ENCODE data around the gene PKP4. TPM values are rescaled to one million over a fixed set of nuclear protein-coding genes. Genes with fewer than 3 reads are reported as not detected.
"Not testable (repeated sequence)": the region's sequence is repeated elsewhere in the genome, so short reads cannot be mapped to it uniquely, and the experiment has no call there.

The PKP4 gene
- 29.2 and 30.5 TPM in 2 replicates for total RNA-seq

DNA sequence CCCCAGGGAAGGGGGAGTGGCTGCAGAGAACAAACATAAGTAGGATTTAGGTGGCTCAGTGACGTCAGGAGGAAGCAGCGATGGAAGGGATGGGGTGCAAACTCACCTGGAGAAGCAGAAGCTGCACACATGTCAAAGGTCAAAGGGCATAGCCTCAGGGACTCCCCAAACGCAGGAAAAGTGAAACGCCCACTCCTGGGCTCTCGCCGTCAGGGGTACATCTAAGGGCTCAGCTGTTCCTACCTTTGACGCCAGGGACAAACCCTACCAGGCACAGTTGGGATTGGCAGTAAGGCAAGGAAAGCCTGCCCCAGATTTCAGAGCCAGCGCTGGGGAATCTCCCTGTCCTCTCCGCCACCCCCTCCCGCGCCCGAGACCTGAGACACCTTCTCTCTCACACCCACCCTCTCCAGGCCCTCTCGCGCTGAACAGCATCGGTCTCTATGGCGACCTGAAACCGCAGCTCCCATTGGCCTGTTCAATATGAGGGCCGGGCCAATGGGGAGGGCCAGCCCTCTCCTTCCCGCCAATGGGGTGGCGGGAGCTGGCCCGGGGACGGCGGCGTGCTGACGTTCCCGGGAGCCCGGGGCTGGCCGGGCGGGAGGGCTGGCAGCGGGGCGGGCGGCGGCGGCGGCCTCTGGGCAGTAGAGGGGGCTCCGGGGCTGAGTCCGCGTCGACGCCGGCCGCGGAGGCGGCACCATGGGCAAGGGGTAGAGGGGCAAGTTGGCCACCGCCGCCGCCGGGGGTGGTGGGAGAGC lies at the start of gene PKP4, which contains the start of gene CCDC148:
TSS of gene PKP4 (plus strand) at position 644 of the 758 bp plus-strand sequence. CDS start 76,233 bp downstream, outside the sequence.
TSS of gene CCDC148 (minus strand) at position 445 of the 758 bp plus-strand sequence. CDS start at position 131, 314 bp downstream.
- intact Hi-C loops (cut with micrococcal nuclease), result loop anchor here (2.0 to 10.0 kb wide), 11 partner anchors 90 to 1446 kb away; partner anchors contain the start of genes ACVR1, ACVR1C, CYTIP and LY75

DNA sequence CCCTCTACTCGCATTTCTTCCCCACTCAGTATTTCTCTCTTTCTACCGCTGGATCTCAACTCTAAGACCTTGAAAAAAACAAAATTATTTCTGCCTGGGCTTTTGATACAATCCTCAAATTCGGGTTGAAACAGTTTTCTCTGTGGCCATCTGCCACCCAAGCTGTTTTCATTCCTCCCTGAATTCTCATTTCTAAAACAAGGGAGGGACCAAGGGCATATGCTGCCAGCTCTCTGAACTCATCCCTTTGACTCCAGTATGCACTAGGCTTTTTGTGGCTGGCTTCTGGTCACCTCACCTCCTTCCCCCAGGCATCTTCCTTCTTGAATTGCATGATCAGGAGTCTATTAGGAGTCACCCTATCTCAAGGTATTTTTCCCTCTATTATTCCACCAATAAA lies 49.7 kb upstream of the PKP4 start:
- intact Hi-C loops (cut with micrococcal nuclease), result no loop called here

DNA sequence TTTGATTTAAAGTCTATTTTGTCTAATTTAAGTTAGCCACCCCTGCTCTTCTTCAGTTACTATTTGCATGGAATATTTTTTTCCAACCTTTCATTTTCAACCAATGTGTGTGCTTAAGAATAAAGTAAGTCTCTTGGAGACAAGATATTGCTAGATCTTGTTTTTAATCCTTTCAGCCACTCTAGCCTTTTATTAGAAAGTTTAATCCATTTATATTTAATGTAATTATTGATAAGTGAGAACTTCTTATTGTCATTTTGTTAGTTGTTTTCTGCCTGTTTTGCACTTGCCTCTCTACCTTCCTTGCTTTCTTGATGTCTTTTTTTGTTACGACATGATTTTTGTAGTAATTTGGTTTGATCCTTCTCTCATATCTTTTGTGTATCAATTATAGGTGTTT lies 46.6 kb upstream of the PKP4 start:
- intact Hi-C loops (cut with micrococcal nuclease), result no loop called here

GRCh38 chr2:158411748-158412147 lies 45.0 kb upstream of the PKP4 start:
- intact Hi-C loops (cut with micrococcal nuclease), result no loop called here

- intact Hi-C loops (cut with micrococcal nuclease), result no loop called here
Observed at GRCh38 chr2:158412206-158412605, 44.5 kb upstream of the PKP4 start.

DNA sequence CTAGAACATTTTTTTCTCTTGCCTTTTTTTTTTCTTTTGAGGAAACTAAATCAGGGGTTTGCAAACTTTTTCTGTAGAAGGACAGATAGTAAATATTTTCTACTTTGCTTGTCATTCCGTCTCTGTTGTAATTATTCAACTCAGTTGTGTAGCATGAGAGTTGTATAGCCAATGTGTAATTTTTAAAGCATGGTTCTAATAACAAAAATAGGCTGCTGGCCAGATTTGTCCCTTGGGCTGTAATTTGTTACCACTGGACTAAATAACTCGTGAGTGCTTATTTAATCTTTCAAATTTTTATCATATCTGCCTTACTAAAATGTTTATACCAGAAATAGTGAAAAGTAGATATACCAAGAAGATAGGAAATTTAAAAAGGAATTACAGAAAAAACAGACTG lies 43.2 kb upstream of the PKP4 start:
- intact Hi-C loops (cut with micrococcal nuclease), result no loop called here

GRCh38 chr2:158414538-158414937 lies 42.2 kb upstream of the PKP4 start:
- intact Hi-C loops (cut with micrococcal nuclease), result no loop called here

GRCh38 chr2:158432117-158432516 lies 24.6 kb upstream of the PKP4 start:
- intact Hi-C loops (cut with micrococcal nuclease), result no loop called here

GRCh38 chr2:158433716-158434115 lies 23.0 kb upstream of the PKP4 start:
- intact Hi-C loops (cut with micrococcal nuclease), result not testable (repeated sequence)

- intact Hi-C loops (cut with micrococcal nuclease), result not testable (repeated sequence)
Observed at GRCh38 chr2:158439062-158439461, 17.7 kb upstream of the PKP4 start.

- intact Hi-C loops (cut with micrococcal nuclease), result no loop called here
Observed at GRCh38 chr2:158443606-158444005, 13.1 kb upstream of the PKP4 start.

- intact Hi-C loops (cut with micrococcal nuclease), result loop anchor here (2.0 to 10.0 kb wide), 11 partner anchors 90 to 1445 kb away; partner anchors contain the start of genes ACVR1, ACVR1C, CYTIP and LY75
Observed at GRCh38 chr2:158457092-158457825, 507 bp downstream of the PKP4 start.

DNA sequence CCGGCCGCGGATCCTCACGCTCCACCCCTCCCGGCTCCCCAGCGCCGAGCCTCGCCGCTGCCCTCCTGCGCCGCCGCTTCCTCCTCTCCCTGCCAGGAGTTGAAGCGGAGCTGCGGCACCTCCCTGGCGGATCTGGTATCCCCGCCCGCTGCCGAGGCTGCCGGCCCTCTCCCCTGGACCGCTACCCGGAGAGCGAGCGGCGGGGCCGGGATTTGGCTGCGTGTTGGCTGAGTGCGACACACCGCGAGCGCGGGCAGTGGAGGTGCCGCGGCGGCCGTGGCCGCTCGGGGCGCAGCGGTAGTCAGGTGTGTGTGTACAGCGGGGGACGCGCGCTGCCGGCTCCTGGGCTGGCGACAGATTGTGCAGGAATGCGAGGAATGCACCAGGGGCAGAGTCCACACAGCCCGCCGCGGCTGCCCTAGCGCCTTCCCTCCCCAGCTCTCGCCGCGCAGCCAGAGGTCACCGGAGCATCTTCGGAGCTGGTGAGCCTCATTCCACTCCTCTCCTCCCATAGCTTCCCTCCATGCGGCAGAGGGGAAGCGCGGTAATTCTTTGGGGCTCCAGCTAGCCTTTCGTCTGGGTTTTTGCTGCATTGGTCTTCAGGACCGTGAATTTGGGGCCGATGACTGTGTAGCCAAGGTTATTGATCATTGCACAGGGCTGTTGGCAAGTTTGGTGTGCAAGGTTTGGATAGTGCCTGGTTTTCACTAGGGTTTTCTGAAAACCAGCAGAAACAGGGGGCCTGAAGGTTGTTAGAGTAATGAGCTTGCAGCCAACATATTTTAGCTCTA lies 1.3 kb downstream of the PKP4 start:
- intact Hi-C loops (cut with micrococcal nuclease), result loop anchor here (2.0 to 10.0 kb wide), 11 partner anchors 89 to 1444 kb away; partner anchors contain the start of genes ACVR1, ACVR1C, CYTIP and LY75

- intact Hi-C loops (cut with micrococcal nuclease), result loop anchor here (5.0 to 10.0 kb wide), 7 partner anchors 581 to 1444 kb away; partner anchors contain the start of genes ACVR1, ACVR1C, CYTIP and LY75
Observed at GRCh38 chr2:158458617-158458920, 1.8 kb downstream of the PKP4 start.

- intact Hi-C loops (cut with micrococcal nuclease), result loop anchor here (5.0 to 10.0 kb wide), 8 partner anchors 288 to 1443 kb away; partner anchors contain the start of genes ACVR1, ACVR1C, CYTIP and LY75
Observed at GRCh38 chr2:158459161-158460003, 2.6 kb downstream of the PKP4 start.

- intact Hi-C loops (cut with micrococcal nuclease), result loop anchor here (5.0 kb wide), 1 partner anchor 287 kb away; no protein-coding TSS in a partner anchor
Observed at GRCh38 chr2:158460632-158461297, 4.0 kb downstream of the PKP4 start.

DNA sequence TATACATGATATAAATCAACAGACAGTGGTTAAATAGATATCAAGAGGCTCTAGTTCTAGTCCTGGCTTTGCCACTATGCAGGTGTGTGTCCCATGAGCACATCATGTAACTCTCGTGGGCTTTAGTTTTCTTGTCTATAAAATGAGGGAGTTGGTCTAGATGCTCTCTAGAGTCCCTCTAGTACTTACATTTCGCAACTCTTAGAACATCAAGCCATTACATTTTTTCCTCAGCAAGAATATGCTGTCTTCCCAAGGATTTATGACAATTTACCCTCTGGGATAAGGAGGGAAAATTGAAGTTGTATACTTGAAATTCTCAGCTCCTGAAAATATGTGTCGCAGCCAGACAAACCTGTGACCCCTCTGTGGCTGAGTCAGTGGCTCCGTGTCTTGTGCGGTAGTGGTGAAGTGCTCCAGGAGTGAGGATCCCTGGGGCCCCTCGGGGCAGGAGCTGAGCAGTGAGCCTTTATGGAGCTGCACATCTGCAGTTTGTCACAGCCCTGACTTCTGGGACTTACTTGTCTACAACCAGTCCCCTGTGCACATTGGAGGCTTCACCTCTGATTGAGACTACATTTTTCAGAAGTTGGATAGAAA lies 6.8 kb downstream of the PKP4 start:
- intact Hi-C loops (cut with micrococcal nuclease), result loop anchor here (5.0 kb wide), 1 partner anchor 284 kb away; no protein-coding TSS in a partner anchor

DNA sequence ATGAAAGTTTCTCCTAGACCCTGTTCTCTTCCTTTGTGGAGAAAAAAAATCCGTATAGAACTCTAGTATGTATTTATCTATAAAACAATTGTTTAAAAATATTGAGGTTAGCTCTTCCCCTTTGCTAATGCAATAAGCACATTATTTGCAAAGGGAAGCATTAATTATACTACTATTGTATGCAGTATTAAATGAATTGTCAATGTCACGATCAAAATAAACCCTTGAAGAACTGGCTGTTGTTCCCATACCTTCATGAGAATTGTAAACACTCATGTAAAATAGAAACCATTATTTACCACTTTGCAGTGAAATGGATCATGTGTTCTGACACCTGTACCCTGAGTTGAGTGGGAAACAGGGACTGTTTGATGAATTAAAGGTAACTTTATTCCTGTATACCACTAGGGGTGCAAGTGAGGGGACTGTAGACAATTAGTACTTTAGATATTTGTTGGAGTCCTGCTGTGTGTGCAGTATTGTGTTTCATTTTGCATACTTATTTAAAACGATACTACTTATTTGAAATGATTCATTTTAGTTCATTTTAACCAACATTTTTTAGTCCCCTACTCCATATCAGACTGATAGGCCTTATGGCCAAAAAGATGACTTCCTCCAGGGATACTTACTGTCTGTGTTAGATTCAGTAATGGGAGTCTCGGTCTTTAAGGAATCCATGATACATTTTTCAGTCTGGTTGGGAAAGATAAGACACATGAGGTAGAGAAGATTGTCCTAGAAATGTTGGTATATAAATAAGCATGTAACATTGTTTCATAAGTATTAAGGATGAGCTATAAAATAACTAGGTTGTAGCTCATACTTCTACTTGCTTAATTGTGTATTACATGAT lies 7.9 kb downstream of the PKP4 start:
- intact Hi-C loops (cut with micrococcal nuclease), result loop anchor here (5.0 kb wide), 1 partner anchor 283 kb away; no protein-coding TSS in a partner anchor

Data from T-helper 2 cell treated with Interferon-gamma antibody and Interleukin-4, amounts not matched to agents 100 ng/mL and 5 ng/mL, for 36 hours (primary cell).